HEK293T (cell line): ENCODE measurements around the gene OAS2.

Experiments used
- CTCF ChIA-PET: fragments of 350-600 bp; formaldehyde crosslinking; extraction: SDS; loops from one replicate; lab custom pipeline; 2021; ENCODE audit warnings: antibody characterized with exemption, inconsistent platforms; lab: Yijun Ruan, JAX
- POLR2A ChIA-PET: fragments of 350-600 bp; formaldehyde crosslinking; extraction: SDS; loops from one replicate; lab custom pipeline; 2020; ENCODE audit warnings: antibody characterized with exemption, inconsistent platforms; lab: Yijun Ruan, JAX
- DNase-seq: peaks from one replicate; pipeline ENCODE4 v3.0.0; 2012; ENCODE audit warnings: mixed read lengths; ENCODE audit errors: extremely low spot score
- ARNT ChIP-seq: fragments of 450-650 bp; IDR thresholded peaks from 2 replicates; pipeline ENCODE4 v1.6.1; 2017; ENCODE audit warnings: mild to moderate bottlenecking
- BHLHE40 ChIP-seq: fragments of 450-650 bp; IDR thresholded peaks from 2 replicates; pipeline ENCODE4 v1.6.1; 2016; ENCODE audit warnings: mild to moderate bottlenecking, moderate library complexity, borderline replicate concordance
- CTBP1 ChIP-seq: fragments of 450-650 bp; IDR thresholded peaks from 2 replicates; pipeline ENCODE4 v1.6.1; 2016; ENCODE audit warnings: borderline replicate concordance
- ELF4 ChIP-seq: fragments of 450-650 bp; IDR thresholded peaks from 2 replicates; pipeline ENCODE4 v1.6.1; 2017; ENCODE audit warnings: antibody characterized with exemption
- FOXA1 ChIP-seq: fragments of 450-650 bp; IDR thresholded peaks from 2 replicates; pipeline ENCODE4 v1.6.1; 2016; ENCODE audit warnings: mild to moderate bottlenecking
- FOXK2 ChIP-seq: fragments of 450-650 bp; IDR thresholded peaks from 2 replicates; pipeline ENCODE4 v1.6.1; 2016; ENCODE audit warnings: mild to moderate bottlenecking
- FOXM1 ChIP-seq: fragments of 450-650 bp; IDR thresholded peaks from 2 replicates; pipeline ENCODE4 v1.6.1; 2017; ENCODE audit warnings: mild to moderate bottlenecking, borderline replicate concordance
- HDGF ChIP-seq: fragments of 450-650 bp; IDR thresholded peaks from 2 replicates; pipeline ENCODE4 v1.6.1; 2017; ENCODE audit warnings: antibody characterized with exemption, borderline replicate concordance
- L3MBTL2 ChIP-seq: fragments of 450-650 bp; conservative IDR thresholded peaks from 2 replicates; pipeline ENCODE4 v1.6.1; 2016; ENCODE audit warnings: mild to moderate bottlenecking
- LEF1 ChIP-seq: fragments of 450-650 bp; IDR thresholded peaks from 2 replicates; pipeline ENCODE4 v1.6.1; 2017; ENCODE audit warnings: mild to moderate bottlenecking, borderline replicate concordance
- NFRKB ChIP-seq: fragments of 450-650 bp; IDR thresholded peaks from 2 replicates; pipeline ENCODE4 v1.6.1; 2016; ENCODE audit warnings: mild to moderate bottlenecking, moderate library complexity
- SP1 ChIP-seq: fragments of 450-650 bp; IDR thresholded peaks from 2 replicates; pipeline ENCODE4 v1.6.1; 2017
- SUZ12 ChIP-seq: fragments of 450-650 bp; IDR thresholded peaks from 2 replicates; pipeline ENCODE4 v1.6.1; 2016; ENCODE audit warnings: mild to moderate bottlenecking
- TARDBP ChIP-seq: fragments of 450-650 bp; IDR thresholded peaks from 2 replicates; pipeline ENCODE4 v1.6.1; 2016
- ZNF384 ChIP-seq: fragments of 450-650 bp; IDR thresholded peaks from 2 replicates; pipeline ENCODE4 v1.6.1; 2016
- TF ChIP-seq, protein P1 (sequence below): fragments of 450-650 bp; IDR thresholded peaks from 2 replicates; pipeline ENCODE4 v1.6.1; 2016

OAS2 gene

DNA sequence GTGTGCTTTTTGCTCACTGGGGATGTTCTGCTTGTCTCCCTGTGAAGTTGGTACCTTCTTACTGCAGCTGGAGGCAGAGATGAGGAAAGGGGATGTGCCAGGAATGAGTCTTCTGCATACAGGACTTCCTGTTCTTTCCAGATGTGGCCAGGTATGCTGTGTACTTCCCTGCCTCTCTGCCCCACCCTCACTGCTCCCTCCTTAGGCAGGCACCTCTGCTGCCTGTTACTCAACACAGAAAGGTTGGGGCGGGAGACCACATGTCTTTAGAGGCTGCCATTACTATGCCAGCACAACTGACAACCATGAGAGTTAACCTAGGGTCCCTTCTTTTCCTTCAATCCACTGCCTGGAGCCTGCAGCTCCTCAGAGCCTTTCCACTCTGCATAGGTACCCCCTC, 42.1 kb upstream of the OAS2 start:
- no peak for TF ChIP-seq FOXK2
- no peak for TF ChIP-seq FOXM1
- TF ChIP-seq, protein P1, sequence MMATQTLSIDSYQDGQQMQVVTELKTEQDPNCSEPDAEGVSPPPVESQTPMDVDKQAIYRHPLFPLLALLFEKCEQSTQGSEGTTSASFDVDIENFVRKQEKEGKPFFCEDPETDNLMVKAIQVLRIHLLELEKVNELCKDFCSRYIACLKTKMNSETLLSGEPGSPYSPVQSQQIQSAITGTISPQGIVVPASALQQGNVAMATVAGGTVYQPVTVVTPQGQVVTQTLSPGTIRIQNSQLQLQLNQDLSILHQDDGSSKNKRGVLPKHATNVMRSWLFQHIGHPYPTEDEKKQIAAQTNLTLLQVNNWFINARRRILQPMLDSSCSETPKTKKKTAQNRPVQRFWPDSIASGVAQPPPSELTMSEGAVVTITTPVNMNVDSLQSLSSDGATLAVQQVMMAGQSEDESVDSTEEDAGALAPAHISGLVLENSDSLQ: no peak
- no peak for TF ChIP-seq L3MBTL2
- no peak for DNase-seq
- CTCF ChIA-PET: no interaction called here
- POLR2A ChIA-PET: no interaction called here

DNA sequence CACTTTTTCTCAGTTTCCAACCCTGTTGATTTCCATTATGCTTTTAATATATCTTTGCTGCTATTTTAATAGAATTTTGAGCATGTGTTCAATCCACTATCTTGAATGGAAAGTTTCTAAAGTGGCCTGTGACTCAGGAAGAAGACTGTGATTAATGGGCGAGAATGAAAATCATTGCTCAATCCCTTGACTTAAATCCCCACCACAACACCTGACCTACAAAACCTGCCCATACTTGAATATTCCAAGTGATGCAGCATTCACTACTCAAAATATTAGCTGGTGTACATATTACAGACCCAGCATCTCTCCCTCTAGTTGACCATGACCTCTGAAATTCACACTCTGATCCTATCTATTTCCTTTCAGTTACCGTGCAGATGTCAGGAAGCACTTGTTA, 41.4 kb upstream of the OAS2 start:
- no peak for DNase-seq
- POLR2A ChIA-PET: no interaction called here
- no peak for TF ChIP-seq SP1
- CTCF ChIA-PET: no interaction called here

DNA sequence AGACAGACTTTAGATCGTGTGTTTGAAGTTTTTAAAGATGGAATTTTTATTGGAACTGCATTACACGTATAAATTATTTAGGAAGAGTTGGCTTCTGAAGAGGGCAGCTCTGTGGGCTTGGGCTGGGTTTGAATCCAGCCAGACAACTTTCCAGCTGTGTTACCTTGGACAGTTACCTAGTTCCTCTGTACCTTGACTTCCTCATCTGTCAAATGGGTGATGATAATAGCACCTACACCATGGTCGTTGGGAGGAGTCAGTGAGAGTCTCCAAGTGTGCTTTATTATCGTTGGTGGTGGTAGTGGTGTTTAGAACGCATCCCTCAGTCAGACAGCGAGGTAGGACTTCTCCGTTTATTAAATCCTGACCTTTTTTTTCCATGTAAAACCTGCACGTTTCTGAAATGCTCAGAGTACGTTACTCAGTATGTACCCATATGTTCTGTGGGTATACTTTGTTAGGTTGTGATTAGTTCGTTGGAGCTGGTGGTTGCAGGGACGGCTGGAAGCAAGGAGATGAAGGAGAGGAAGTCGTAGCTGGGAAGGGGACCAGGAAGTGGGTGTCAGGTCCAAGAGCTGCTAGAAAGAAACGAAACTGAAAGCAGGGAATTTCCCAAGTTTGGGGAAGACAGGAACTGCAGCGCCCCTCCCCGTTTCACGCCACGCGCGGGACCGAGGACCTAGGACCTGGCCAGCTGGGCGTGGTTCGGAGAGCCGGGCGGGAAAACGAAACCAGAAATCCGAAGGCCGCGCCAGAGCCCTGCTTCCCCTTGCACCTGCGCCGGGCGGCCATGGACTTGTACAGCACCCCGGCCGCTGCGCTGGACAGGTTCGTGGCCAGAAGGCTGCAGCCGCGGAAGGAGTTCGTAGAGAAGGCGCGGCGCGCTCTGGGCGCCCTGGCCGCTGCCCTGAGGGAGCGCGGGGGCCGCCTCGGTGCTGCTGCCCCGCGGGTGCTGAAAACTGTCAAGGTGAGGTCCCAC, 40.3 kb upstream of the OAS2 start, which contains the start of gene OAS3:
TSS of gene OAS3 (plus strand) at position 734 of the 979 bp plus-strand sequence. CDS start at position 791, 57 bp downstream.
- POLR2A ChIA-PET: interaction anchor here (1.1 kb wide), 1 partner anchor 13 kb away, joined by 4 read pairs; no protein-coding TSS in a partner anchor
- CTCF ChIA-PET: interaction anchor here (0.7 kb wide), 1 partner anchor 23 kb away, joined by 3 read pairs; no protein-coding TSS in a partner anchor
- DNase-seq: peak; percentile 31
- TF ChIP-seq ZNF384 (no peak), CTBP1 (no peak), TARDBP (no peak), SP1 (no peak), LEF1 (no peak), FOXK2 (no peak), HDGF (no peak), BHLHE40 (no peak), ARNT (no peak), FOXA1 (no peak), NFRKB (no peak), ELF4 (no peak), SUZ12 (no peak), L3MBTL2 (no peak), FOXM1 (no peak)
- TF ChIP-seq, protein P1: no peak

DNA sequence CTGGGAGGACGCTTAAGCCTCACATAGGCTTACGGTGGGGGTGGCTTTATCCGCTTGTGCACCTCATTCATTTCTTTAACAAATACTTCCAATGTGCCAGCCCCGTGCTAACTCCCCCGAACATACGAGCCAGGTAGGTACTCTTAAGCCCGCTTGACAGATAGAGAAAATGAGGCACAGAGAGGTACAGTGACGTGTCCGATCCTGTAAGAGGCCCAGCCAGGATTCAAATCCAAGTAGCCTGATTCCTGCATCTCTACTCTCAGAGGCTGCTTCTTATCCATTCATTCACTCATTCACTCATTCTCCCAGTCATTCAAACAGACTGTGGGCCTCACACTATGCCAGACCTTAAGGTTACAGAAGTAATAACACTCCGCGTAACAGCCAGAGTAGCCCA, 39.6 kb upstream of the OAS2 start:
- ChIA-PET CTCF (no interaction called here), POLR2A (interaction anchor here (1.1 kb wide), 1 partner anchor 12 kb away, joined by 4 read pairs; no protein-coding TSS in a partner anchor)
- TF ChIP-seq HDGF (no peak), TARDBP (no peak), LEF1 (no peak), CTBP1 (no peak), FOXM1 (no peak), FOXK2 (no peak)
- no peak for DNase-seq

DNA sequence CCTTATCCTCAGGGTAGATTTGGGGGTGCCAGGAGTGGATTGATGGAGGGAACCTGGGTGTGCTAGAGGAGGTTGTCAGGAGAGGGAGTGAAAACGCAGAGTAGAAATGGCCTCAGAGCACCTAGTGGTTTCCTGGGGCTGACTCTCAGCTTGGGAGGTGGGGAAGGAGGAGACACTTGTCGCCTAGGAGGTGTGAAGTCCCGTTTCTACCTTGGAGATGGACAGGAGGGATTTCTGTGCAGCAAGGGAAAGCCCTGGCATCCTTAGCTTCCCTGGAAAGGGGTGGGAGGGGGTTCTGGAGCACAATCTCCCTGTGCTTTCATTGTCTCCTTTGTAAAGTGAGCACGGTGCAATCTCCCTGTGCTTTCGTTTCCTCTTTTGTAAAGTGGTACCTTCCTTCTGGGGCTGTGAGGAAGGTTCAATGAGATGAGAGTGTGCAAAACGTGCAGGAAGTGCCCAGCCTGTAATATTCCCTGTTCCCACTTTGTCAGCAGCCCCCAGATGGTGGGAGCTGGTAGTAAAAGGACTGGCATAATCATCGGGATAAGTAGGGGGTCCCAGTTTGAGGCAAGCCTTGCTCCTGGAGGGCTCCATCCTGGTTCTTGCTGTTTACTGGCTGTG, 38.4 kb upstream of the OAS2 start:
- DNase-seq: no peak
- POLR2A ChIA-PET: no interaction called here
- CTCF ChIA-PET: no interaction called here
- no peak for TF ChIP-seq FOXA1
- TF ChIP-seq TARDBP: no peak
- TF ChIP-seq ELF4: no peak
- no peak for TF ChIP-seq FOXM1
- no peak for TF ChIP-seq LEF1
- TF ChIP-seq, protein P1: no peak
- TF ChIP-seq BHLHE40: no peak
- no peak for TF ChIP-seq FOXK2
- TF ChIP-seq ZNF384: no peak
- no peak for TF ChIP-seq NFRKB
- no peak for TF ChIP-seq HDGF

DNA sequence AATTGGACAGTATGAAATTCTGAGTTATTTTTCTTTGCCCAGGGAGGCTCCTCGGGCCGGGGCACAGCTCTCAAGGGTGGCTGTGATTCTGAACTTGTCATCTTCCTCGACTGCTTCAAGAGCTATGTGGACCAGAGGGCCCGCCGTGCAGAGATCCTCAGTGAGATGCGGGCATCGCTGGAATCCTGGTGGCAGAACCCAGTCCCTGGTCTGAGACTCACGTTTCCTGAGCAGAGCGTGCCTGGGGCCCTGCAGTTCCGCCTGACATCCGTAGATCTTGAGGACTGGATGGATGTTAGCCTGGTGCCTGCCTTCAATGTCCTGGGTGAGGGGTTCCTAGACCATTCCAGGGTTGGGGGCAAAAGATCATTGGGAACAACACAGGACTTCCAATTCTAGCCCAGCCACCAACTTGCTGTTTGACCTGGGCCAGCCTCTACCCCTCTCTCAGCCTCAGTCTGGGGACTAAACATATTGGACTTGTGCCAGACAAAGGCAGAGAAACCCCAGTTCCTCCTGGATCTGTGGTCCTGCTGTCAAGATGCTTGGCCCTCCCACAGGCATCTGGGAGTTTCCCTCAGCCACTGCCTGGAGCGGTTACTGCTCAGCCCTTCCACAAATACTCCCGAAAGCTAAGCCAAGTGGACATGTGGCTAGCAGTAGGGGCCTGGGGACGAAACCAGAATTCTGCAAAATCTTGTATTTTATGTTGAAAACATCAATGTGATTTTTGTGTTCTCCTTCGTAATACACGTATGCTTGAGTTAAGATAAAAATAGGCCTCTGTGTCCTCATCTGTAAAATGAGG, 36.6 kb upstream of the OAS2 start:
- CTCF ChIA-PET: interaction anchor here (0.6 kb wide), 2 partner anchors 10 to 41 kb away, joined by 3 read pairs; no protein-coding TSS in a partner anchor
- no peak for DNase-seq
- POLR2A ChIA-PET: no interaction called here
- no peak for TF ChIP-seq HDGF
- TF ChIP-seq ZNF384: no peak
- TF ChIP-seq FOXA1: no peak
- no peak for TF ChIP-seq TARDBP
- TF ChIP-seq SP1: no peak
- no peak for TF ChIP-seq ARNT
- no peak for TF ChIP-seq ELF4
- TF ChIP-seq CTBP1: no peak
- no peak for TF ChIP-seq LEF1
- no peak for TF ChIP-seq SUZ12
- no peak for TF ChIP-seq L3MBTL2
- TF ChIP-seq FOXM1: no peak
- no peak for TF ChIP-seq BHLHE40
- no peak for TF ChIP-seq FOXK2
- TF ChIP-seq, protein P1: no peak
- TF ChIP-seq NFRKB: no peak
